ACC112 (cell line): ENCODE measurements around the gene ZNF593.

Experiments
- H2AFZ ChIP-seq: fragments of 200-600 bp; sonication (generic); one replicate; pipeline ENCODE4 v1.6.0; 2017; ENCODE audit warnings: antibody characterized with exemption, low read length; ENCODE audit not compliant: unreplicated experiment
- H3K27ac ChIP-seq: fragments of 200-600 bp; sonication (generic); 2 replicates; pipeline ENCODE4 v1.5.1; 2014; ENCODE audit warnings: low read depth, mild to moderate bottlenecking, antibody characterized with exemption, low read length, moderate library complexity
- H3K27me3 ChIP-seq: fragments of 200-600 bp; sonication (generic); 2 replicates; pipeline ENCODE4 v1.6.1; 2014; ENCODE audit warnings: mild to moderate bottlenecking, antibody characterized with exemption, low read length, moderate library complexity, mixed read lengths; ENCODE audit not compliant: insufficient read depth
- H3K36me3 ChIP-seq: fragments of 200-600 bp; sonication (generic); 2 replicates; pipeline ENCODE4 v1.6.1; 2016; ENCODE audit warnings: mild to moderate bottlenecking, antibody characterized with exemption, low read length, moderate library complexity, mixed read lengths; ENCODE audit not compliant: insufficient read depth
- H3K4me1 ChIP-seq: fragments of 200-600 bp; sonication (generic); one replicate; pipeline ENCODE4 v1.6.1; 2016; ENCODE audit warnings: low read length, mixed read lengths; ENCODE audit not compliant: insufficient read depth, unreplicated experiment, control insufficient read depth
- H3K4me3 ChIP-seq: fragments of 200-600 bp; sonication (generic); 2 replicates; pipeline ENCODE4 v1.5.1; 2014; ENCODE audit warnings: mild to moderate bottlenecking, low read depth, low read length
- H3K79me2 ChIP-seq: fragments of 200-600 bp; sonication (generic); one replicate; pipeline ENCODE4 v1.6.0; 2016; ENCODE audit warnings: low read length; ENCODE audit not compliant: control insufficient read depth, unreplicated experiment, insufficient read depth

ZNF593 gene

GRCh38 chr1:26129778-26130177 is 39.9 kb upstream of the ZNF593 start:
- Histone ChIP-seq H3K27ac (no peak overlapping the region), H2AFZ (no peak overlapping the region), H3K4me1 (no peaks in the 10 kb centered on the region)

GRCh38 chr1:26130695-26131094 is 39.0 kb upstream of the ZNF593 start:
- Histone ChIP-seq H3K79me2 (no peaks in the 10 kb centered on the region), H2AFZ (no peak overlapping the region), H3K27ac (no peak overlapping the region), H3K4me1 (no peaks in the 10 kb centered on the region), H3K36me3 (no peaks in the 10 kb centered on the region), H3K27me3 (no peaks in the 10 kb centered on the region), H3K4me3 (no peak overlapping the region)

More at GRCh38 chr1:26129778-26130177, 39.9 kb upstream of the ZNF593 start:
- Histone ChIP-seq H3K4me3 (no peak overlapping the region), H3K79me2 (no peaks in the 10 kb centered on the region), H3K36me3 (no peaks in the 10 kb centered on the region), H3K27me3 (no peaks in the 10 kb centered on the region)

- H3K27ac ChIP-seq: no peak overlapping the region
- no peak overlapping the region for H2AFZ ChIP-seq
- no peaks in the 10 kb centered on the region for H3K4me1 ChIP-seq
- H3K27me3 ChIP-seq: no peaks in the 10 kb centered on the region
- no peaks in the 10 kb centered on the region for H3K36me3 ChIP-seq
- H3K79me2 ChIP-seq: no peaks in the 10 kb centered on the region
- H3K4me3 ChIP-seq: no peak overlapping the region
These were observed 37.4 kb upstream of the ZNF593 start for GRCh38 chr1:26132128-26132833.

DNA sequence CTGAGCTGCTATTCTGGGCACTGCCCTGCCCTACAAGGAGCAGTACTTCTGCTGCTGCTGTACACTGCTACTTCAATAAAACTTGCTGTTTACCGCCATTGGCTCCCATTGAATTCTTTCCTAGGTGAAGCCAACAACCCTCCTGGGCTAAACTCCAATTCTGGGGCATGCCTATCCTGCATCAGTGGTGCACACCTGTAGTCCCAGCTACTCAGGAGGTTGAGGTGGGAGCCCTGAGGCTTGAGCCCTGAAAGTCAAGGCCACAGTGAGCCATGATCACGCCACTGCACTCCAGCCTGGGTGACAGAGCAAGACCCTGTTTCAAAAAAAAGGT is 36.9 kb upstream of the ZNF593 start:
- Histone ChIP-seq H3K27ac (no peak overlapping the region), H3K36me3 (no peaks in the 10 kb centered on the region)

DNA sequence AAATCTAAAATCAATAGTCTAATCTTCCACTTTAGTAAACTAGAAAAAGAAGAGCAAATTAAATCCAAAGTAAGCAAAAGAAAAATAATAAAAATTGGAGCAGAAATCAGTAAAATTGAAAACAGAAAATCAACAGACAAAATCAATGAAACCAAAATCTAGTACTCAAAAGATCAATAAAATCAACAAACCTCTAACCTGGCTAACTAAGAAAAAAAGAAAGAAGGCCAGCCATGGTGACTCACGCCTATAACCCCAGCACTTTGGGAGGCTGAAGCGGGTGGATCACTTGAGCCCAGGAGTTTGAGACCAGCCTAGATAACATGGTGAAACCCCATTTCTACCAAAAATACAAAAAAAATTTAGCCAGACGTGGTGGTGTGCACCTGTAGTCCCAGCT is 35.2 kb upstream of the ZNF593 start:
- Histone ChIP-seq H3K36me3 (no peaks in the 10 kb centered on the region), H3K4me3 (no peak overlapping the region), H3K27me3 (no peaks in the 10 kb centered on the region), H2AFZ (no peak overlapping the region), H3K79me2 (no peaks in the 10 kb centered on the region), H3K27ac (no peak overlapping the region), H3K4me1 (no peaks in the 10 kb centered on the region)

More for the DNA sequence above, 36.9 kb upstream of the ZNF593 start:
- Histone ChIP-seq H3K4me3 (no peak overlapping the region), H3K4me1 (no peaks in the 10 kb centered on the region), H3K27me3 (no peaks in the 10 kb centered on the region), H3K79me2 (no peaks in the 10 kb centered on the region), H2AFZ (no peak overlapping the region)

- Histone ChIP-seq H3K36me3 (no peaks in the 10 kb centered on the region), H3K27me3 (no peaks in the 10 kb centered on the region), H3K4me1 (no peaks in the 10 kb centered on the region), H2AFZ (no peak overlapping the region), H3K27ac (no peak overlapping the region), H3K4me3 (no peak overlapping the region), H3K79me2 (no peaks in the 10 kb centered on the region)
These were observed 30.6 kb upstream of the ZNF593 start for GRCh38 chr1:26138974-26139558.

DNA sequence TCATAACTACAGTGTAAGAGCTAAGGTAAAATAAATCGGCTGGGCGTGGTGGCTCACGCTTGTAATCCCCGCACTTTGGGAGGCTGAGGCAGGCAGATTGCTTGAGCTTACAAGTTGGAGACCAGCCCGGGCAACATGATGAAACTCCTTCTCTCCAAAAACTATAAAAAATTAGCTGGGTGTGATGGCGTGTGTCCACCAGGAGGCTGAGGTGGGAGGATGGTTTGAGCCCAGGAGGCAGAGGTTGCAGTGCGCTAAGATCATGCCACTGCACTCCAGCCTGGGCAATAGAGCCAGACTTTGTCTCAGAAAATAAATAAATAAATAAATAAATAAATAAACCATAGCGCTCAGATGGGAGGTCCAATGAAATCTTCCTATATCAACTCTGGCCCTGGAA is 27.5 kb upstream of the ZNF593 start:
- H3K27ac ChIP-seq: no peak overlapping the region
- H3K79me2 ChIP-seq: no peaks in the 10 kb centered on the region
- no peak overlapping the region for H3K4me3 ChIP-seq
- H3K27me3 ChIP-seq: no peaks in the 10 kb centered on the region
- no peaks in the 10 kb centered on the region for H3K4me1 ChIP-seq
- peak overlapping the region; percentile 48 for H2AFZ ChIP-seq
- no peaks in the 10 kb centered on the region for H3K36me3 ChIP-seq

GRCh38 chr1:26145041-26145959 is 24.4 kb upstream of the ZNF593 start:
- H3K27me3 ChIP-seq: 0 out of 2 replicates have a peak, but pooled peaks cover under 1% of the 10 kb centered on the region
- no peaks in the 10 kb centered on the region for H3K79me2 ChIP-seq
- peak overlapping the region; percentile 44 for H2AFZ ChIP-seq
- H3K4me1 ChIP-seq: no peaks in the 10 kb centered on the region
- no peak overlapping the region for H3K27ac ChIP-seq
- H3K36me3 ChIP-seq: no peaks in the 10 kb centered on the region
- no peak overlapping the region for H3K4me3 ChIP-seq

GRCh38 chr1:26145960-26146294 is 23.8 kb upstream of the ZNF593 start:
- Histone ChIP-seq H3K4me1 (no peaks in the 10 kb centered on the region), H3K4me3 (no peak overlapping the region), H3K27ac (no peak overlapping the region), H2AFZ (no peak overlapping the region), H3K36me3 (no peaks in the 10 kb centered on the region), H3K27me3 (0 out of 2 replicates have a peak, but pooled peaks cover 4% of the 10 kb centered on the region), H3K79me2 (no peaks in the 10 kb centered on the region)

DNA sequence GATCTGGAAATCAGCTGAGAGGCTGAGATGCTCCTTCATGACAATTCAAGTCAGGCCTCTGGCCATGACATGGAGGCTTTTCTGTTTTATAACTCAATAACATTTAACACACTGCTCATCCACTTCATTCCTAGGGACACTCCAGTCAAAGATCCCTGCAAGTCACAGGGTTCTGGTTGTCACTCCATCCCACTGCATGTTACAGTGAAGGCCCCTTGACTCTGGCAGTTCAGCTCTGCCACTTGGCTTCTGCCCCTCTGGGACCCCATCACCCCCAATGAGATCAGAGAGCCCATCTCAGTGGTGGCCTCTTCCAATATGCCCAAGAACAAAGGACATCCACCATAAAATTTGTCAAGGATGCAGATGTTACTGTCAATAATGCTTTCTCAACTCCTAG is 20.8 kb upstream of the ZNF593 start:
- Histone ChIP-seq H3K27ac (no peak overlapping the region), H3K79me2 (no peaks in the 10 kb centered on the region), H3K27me3 (0 out of 2 replicates have a peak, but pooled peaks cover 4% of the 10 kb centered on the region), H3K4me1 (no peaks in the 10 kb centered on the region), H3K4me3 (no peak overlapping the region), H3K36me3 (no peaks in the 10 kb centered on the region), H2AFZ (no peak overlapping the region)
